Activated CD4-positive, alpha-beta T cell treated with anti-CD3 and anti-CD28 coated beads, Interleukin-2, amount 10 ng/mL, durations not matched to agents 24 days and 14 days (primary cell): ENCODE data around the gene GRIFIN. TPM values are rescaled to one million over a fixed set of nuclear protein-coding genes. Genes with fewer than 3 reads are reported as not detected.
"Not testable (repeated sequence)": the region's sequence is repeated elsewhere in the genome, so short reads cannot be mapped to it uniquely, and the experiment has no call there.

Source experiments
- DNase-seq: peaks from one replicate; pipeline ENCODE4 v3.0.0; 2022
- H3K27ac Mint-ChIP-seq: one replicate; pipeline ENCODE4 v1.8.0; 2022; ENCODE audit warnings: mild to moderate bottlenecking, mixed read lengths
- H3K27me3 Mint-ChIP-seq: one replicate; pipeline ENCODE4 v1.8.0; 2022; ENCODE audit warnings: mixed read lengths
- H3K36me3 Mint-ChIP-seq: one replicate; pipeline ENCODE4 v1.8.0; 2022; ENCODE audit warnings: low read depth, mild to moderate bottlenecking, mixed read lengths
- H3K4me1 Mint-ChIP-seq: one replicate; pipeline ENCODE4 v1.8.0; 2021; ENCODE audit warnings: mixed read lengths
- H3K4me3 Mint-ChIP-seq: one replicate; pipeline ENCODE4 v1.8.0; 2022; ENCODE audit warnings: mild to moderate bottlenecking, moderate library complexity, mixed read lengths
- H3K9me3 Mint-ChIP-seq: one replicate; pipeline ENCODE4 v1.8.0; 2021; ENCODE audit warnings: mixed read lengths
- intact Hi-C: fragments of 100-400 bp; cut with micrococcal nuclease; formaldehyde crosslinking; loops from one replicate; pipeline ENCODE4 v1.15.1; 2023
- total RNA-seq: library from RNA; stranded (reverse); gene quantifications from 2 replicates; pipeline ENCODE4 v1.2.3, GENCODE V29; 2022

The GRIFIN gene
- total RNA-seq, 1 donor from 2014 or later = not detected

GRCh38 chr7:2460641-2461040, 15.6 kb downstream of the GRIFIN start:
- no peak overlapping the region for H3K4me3 Mint-ChIP-seq
- no peak for DNase-seq
- no peaks in the 10 kb centered on the region for H3K9me3 Mint-ChIP-seq
- intact Hi-C loops = no loop called here
- peaks cover 7% of the 10 kb centered on the region for H3K27me3 Mint-ChIP-seq
- no peak overlapping the region for H3K27ac Mint-ChIP-seq
- peaks cover 6% of the 10 kb centered on the region for H3K4me1 Mint-ChIP-seq
- H3K36me3 Mint-ChIP-seq = no peaks in the 10 kb centered on the region

DNA sequence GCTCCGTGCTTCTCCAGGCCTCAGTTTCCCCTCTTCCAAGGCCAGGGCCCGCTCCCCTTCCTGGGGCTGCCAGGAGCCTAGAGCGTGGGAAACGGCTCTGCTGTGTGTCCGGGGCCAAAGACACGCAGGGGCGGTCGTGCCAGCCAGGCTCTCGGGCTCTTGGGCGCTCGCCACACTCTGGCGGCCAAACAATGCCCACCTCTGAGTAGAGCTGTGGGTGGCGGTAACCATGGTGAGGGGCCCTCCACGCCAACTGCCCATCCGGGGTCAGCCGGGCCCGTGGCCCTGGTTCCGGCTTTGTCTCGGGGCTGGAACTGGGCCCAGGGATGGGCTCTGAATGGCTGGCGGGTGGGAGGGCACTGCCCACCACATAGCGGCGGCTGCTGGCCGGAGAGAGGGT, 16.0 kb downstream of the GRIFIN start:
- no peaks in the 10 kb centered on the region for H3K36me3 Mint-ChIP-seq
- peaks cover 6% of the 10 kb centered on the region for H3K4me1 Mint-ChIP-seq
- no peak overlapping the region for H3K4me3 Mint-ChIP-seq
- DNase-seq = no peak
- no peaks in the 10 kb centered on the region for H3K9me3 Mint-ChIP-seq
- H3K27me3 Mint-ChIP-seq = peaks cover 8% of the 10 kb centered on the region
- intact Hi-C loops = no loop called here
- no peak overlapping the region for H3K27ac Mint-ChIP-seq

- Mint-ChIP-seq H3K4me3 (no peak overlapping the region), H3K9me3 (no peaks in the 10 kb centered on the region), H3K4me1 (peaks cover 6% of the 10 kb centered on the region), H3K36me3 (no peaks in the 10 kb centered on the region), H3K27ac (no peak overlapping the region), H3K27me3 (peaks cover 10% of the 10 kb centered on the region)
- intact Hi-C loops = no loop called here
- no peak for DNase-seq
Observed at GRCh38 chr7:2459674-2460073, 16.5 kb downstream of the GRIFIN start.

GRCh38 chr7:2453849-2454248, 22.3 kb downstream of the GRIFIN start:
- H3K27ac Mint-ChIP-seq, intact Hi-C loops, H3K27me3 Mint-ChIP-seq, H3K4me1 Mint-ChIP-seq, H3K4me3 Mint-ChIP-seq, H3K36me3 Mint-ChIP-seq, DNase-seq, H3K9me3 Mint-ChIP-seq: not testable (repeated sequence)

- no peak for DNase-seq
- Mint-ChIP-seq H3K4me3 (no peak overlapping the region), H3K27ac (no peak overlapping the region), H3K9me3 (no peaks in the 10 kb centered on the region), H3K36me3 (no peaks in the 10 kb centered on the region), H3K27me3 (peaks cover 9% of the 10 kb centered on the region), H3K4me1 (peaks cover 4% of the 10 kb centered on the region)
- intact Hi-C loops = no loop called here
Observed at GRCh38 chr7:2452643-2453270, 23.4 kb downstream of the GRIFIN start.

DNA sequence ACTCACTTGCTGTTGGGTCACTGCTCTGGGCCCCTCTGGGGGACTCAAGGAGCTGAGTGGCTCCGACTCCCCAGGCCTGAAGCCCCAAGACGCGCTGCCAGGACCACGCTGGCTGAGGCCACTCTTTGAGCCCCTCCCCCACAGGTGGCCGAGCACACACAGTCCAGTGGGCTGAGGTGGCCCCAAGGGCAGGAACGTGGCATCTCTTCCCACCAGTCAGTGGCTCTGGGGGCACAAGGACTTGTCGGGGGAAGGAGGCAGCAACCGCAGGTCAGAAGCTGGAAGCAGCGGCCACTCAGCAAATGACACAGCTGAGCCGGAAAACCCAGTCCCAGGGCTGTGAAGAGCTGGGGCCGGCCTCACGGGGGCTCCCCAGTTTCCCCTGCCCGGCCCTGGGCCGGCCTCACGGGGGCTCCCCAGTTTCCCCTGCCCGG, 24.1 kb downstream of the GRIFIN start:
- no peaks in the 10 kb centered on the region for H3K9me3 Mint-ChIP-seq
- peaks cover 2% of the 10 kb centered on the region for H3K36me3 Mint-ChIP-seq
- DNase-seq = no peak
- H3K27ac Mint-ChIP-seq = no peak overlapping the region
- peaks cover 9% of the 10 kb centered on the region for H3K27me3 Mint-ChIP-seq
- peak overlapping the region; percentile 41 for H3K4me3 Mint-ChIP-seq
- intact Hi-C loops = no loop called here
- peaks cover 3% of the 10 kb centered on the region for H3K4me1 Mint-ChIP-seq

- Mint-ChIP-seq H3K36me3 (peaks cover 2% of the 10 kb centered on the region), H3K27me3 (peaks cover 8% of the 10 kb centered on the region), H3K4me1 (peaks cover 3% of the 10 kb centered on the region), H3K9me3 (no peaks in the 10 kb centered on the region), H3K4me3 (peak overlapping the region; percentile 41), H3K27ac (no peak overlapping the region)
- intact Hi-C loops = loop anchor here (2.0 kb wide), 1 partner anchor 17 kb away; no protein-coding TSS in a partner anchor
- DNase-seq = peak; percentile 92
Observed at GRCh38 chr7:2451171-2452073, 24.8 kb downstream of the GRIFIN start.

DNA sequence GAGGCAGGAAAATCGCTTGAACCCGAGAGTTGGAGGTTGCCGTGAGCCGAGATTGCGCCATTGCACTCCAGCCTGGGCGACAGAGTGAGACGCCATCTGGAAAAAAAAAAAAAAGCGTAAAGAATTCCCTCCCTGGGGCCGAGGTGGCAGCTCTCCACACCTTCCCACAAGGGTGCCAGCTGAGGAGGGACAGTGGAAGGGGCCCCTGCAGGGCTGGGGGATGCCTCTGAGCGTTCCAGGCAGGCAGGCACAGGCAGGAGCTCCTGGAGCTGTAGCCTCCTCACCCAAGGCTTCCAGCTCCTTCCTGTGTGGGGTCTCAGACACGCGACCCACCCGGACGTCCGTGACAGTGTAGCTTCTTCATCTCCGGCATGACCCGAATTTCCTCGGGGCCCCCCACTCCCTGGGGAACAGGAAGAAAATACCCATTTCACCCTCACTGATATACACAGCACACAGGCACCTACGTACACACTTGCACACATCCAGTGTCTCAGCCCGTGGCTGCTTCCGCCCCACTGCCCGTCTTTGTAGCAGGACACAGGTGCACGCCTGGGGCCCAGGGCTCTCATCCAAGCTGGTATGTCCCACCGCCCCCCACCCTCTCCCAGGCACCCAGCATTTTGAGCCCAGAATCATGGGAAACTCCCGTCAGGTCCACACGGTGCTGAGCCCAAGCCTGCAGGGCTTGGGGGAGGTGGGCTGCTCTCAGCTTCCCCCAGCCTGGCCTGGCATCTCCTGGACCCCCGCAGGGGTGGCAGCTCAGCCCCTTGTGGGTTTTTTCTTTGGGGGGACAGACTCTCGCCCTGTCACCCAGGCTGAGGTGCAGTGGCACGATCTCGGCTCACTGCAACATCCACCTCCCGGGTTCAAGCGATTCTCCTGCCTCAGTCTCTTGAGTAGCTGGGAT, 25.7 kb downstream of the GRIFIN start:
- peaks cover 5% of the 10 kb centered on the region for H3K27me3 Mint-ChIP-seq
- H3K4me1 Mint-ChIP-seq = peaks cover 3% of the 10 kb centered on the region

DNA sequence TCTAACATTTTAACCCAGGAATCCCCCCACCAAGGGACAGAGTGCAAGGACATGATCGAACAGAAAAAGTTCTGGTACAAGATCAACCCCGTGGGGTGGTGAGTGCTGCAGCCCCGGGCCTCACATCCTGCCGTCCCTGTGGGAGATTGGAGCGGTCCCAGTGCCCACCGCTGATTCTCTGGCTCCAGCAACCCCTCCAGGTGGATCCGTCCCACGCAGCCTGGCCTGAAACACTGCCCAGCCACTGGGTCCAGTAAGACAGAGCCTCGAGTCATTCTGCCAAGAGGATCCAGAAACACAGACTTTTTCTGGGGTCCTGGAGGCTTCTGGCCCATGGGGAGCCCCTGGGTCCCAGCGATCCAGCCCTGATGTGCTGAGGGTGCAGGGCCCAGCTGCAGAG, 29.5 kb downstream of the GRIFIN start:
- intact Hi-C loops = no loop called here
- DNase-seq = no peak
- no peaks in the 10 kb centered on the region for H3K4me1 Mint-ChIP-seq
- no peaks in the 10 kb centered on the region for H3K9me3 Mint-ChIP-seq
- H3K27ac Mint-ChIP-seq = no peak overlapping the region
- no peak overlapping the region for H3K4me3 Mint-ChIP-seq
- H3K27me3 Mint-ChIP-seq = no peaks in the 10 kb centered on the region
- peaks cover 2% of the 10 kb centered on the region for H3K36me3 Mint-ChIP-seq

More for the DNA sequence above, 25.7 kb downstream of the GRIFIN start:
- Mint-ChIP-seq H3K4me3 (no peak overlapping the region), H3K27ac (no peak overlapping the region), H3K9me3 (no peaks in the 10 kb centered on the region), H3K36me3 (peaks cover 2% of the 10 kb centered on the region)
- DNase-seq = no peak
- intact Hi-C loops = loop anchor here (2.0 kb wide), 1 partner anchor 18 kb away; no protein-coding TSS in a partner anchor

DNA sequence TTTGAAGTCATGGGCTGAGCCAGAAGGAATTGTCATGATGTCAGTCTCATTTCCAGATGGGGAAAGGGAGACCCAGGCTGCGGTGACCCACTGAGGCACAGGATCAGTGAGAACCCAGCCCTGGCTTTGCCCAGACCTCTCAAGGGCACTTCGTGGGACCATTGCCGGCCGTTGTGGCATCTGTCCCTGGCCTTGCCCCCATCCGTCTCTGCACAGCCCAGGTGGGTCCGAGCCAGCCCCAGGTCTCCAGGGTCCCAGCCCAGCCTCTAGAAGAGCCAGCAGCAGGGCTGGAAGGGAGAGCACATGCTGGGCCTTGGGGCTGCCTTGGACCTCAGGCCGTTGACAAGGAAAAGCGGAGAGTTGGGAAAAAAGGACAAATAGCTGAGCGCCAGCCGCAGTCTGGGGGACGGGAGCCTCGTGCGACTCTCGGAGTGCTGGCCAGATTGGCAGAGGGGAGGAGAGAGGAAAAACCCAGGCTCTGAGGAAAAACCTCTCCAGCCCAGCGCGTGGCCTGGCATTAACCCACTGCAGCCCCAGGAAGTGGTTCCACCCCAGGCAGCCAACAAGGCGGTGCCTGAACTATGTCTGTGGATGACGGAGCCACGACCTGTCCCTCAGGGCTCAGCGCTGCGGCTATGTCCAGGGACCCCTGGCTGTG, 30.2 kb downstream of the GRIFIN start:
- intact Hi-C loops = no loop called here
- Mint-ChIP-seq H3K4me3 (no peak overlapping the region), H3K9me3 (no peaks in the 10 kb centered on the region), H3K27me3 (no peaks in the 10 kb centered on the region), H3K27ac (no peak overlapping the region), H3K4me1 (no peaks in the 10 kb centered on the region), H3K36me3 (peaks cover 2% of the 10 kb centered on the region)
- no peak for DNase-seq

GRCh38 chr7:2445047-2445446, 31.2 kb downstream of the GRIFIN start:
- intact Hi-C loops = no loop called here

DNA sequence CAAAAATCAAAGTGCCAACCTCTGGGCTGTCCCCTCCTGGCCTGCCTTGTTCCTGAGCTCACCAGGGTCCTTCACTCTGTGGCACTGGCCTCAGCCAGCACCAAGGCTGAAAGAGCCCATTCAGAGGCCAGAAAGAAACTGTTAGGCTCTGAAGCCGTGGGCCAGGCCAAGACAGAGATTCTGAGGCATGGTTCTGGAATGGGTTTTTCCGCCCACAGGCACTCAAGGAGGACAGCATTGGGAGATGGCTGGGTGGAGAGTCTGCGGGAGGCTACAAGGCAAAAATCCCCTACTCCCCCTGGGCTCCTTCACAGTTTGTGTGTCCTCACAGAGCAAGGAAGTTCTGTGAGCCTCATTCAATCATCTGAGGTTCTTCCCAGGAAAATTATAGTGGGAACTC, 31.7 kb downstream of the GRIFIN start:
- Mint-ChIP-seq H3K27me3 (no peaks in the 10 kb centered on the region), H3K9me3 (no peaks in the 10 kb centered on the region), H3K4me3 (no peak overlapping the region), H3K27ac (no peak overlapping the region), H3K4me1 (no peaks in the 10 kb centered on the region), H3K36me3 (peaks cover 5% of the 10 kb centered on the region)
- intact Hi-C loops = no loop called here
- DNase-seq = no peak

More at GRCh38 chr7:2445047-2445446, 31.2 kb downstream of the GRIFIN start:
- Mint-ChIP-seq H3K4me1 (no peaks in the 10 kb centered on the region), H3K27ac (no peak overlapping the region), H3K36me3 (peaks cover 4% of the 10 kb centered on the region), H3K27me3 (no peaks in the 10 kb centered on the region), H3K9me3 (no peaks in the 10 kb centered on the region), H3K4me3 (no peak overlapping the region)
- no peak for DNase-seq

GRCh38 chr7:2443491-2443890, 32.7 kb downstream of the GRIFIN start:
- H3K36me3 Mint-ChIP-seq = peaks cover 10% of the 10 kb centered on the region
- H3K9me3 Mint-ChIP-seq = no peaks in the 10 kb centered on the region
- H3K4me3 Mint-ChIP-seq = no peak overlapping the region
- no peaks in the 10 kb centered on the region for H3K4me1 Mint-ChIP-seq
- DNase-seq = no peak
- H3K27ac Mint-ChIP-seq = no peak overlapping the region
- intact Hi-C loops = no loop called here
- H3K27me3 Mint-ChIP-seq = no peaks in the 10 kb centered on the region
